ENCODE data around the gene KRR1. TPM values are rescaled to one million over a fixed set of nuclear protein-coding genes. Genes with fewer than 3 reads are reported as not detected.
A peak's percentile ranks its signal among the peaks of the same experiment; 100 is the strongest.
"Not testable (repeated sequence)": the region's sequence is repeated elsewhere in the genome, so short reads cannot be mapped to it uniquely, and the experiment has no call there.

The KRR1 gene
- total RNA-seq, 2 donors from 2014 or later, result 60.7 to 75.2 TPM

- Mint-ChIP-seq H3K36me3 (ENCODE audit: low read depth) (no peaks in the 10 kb centered on the region), H3K4me3 (no peak overlapping the region), H3K27ac (peak overlapping the region; percentile 40), H3K9me3 (no peaks in the 10 kb centered on the region), H3K27me3 (ENCODE audit: insufficient read depth) (no peaks in the 10 kb centered on the region), H3K4me1 (peaks cover 28% of the 10 kb centered on the region)
- Histone ChIP-seq H3K4me1 (ENCODE audit: control insufficient read depth, insufficient read depth, low read length) (peaks cover 13% of the 10 kb centered on the region), H3K4me3 (ENCODE audit: low read length) (no peak overlapping the region), H3K27me3 (ENCODE audit: control insufficient read depth, insufficient read depth, low read length, poor library complexity, severe bottlenecking) (no peaks in the 10 kb centered on the region), H3K27ac (ENCODE audit: low read depth, low read length) (no peak overlapping the region), H3K9ac (ENCODE audit: extremely low read depth, low read length, poor library complexity, severe bottlenecking) (no peak overlapping the region), H3K9me3 (ENCODE audit: control insufficient read depth, low read length) (no peaks in the 10 kb centered on the region), H3K36me3 (ENCODE audit: control insufficient read depth, insufficient read depth, low read length) (no peaks in the 10 kb centered on the region)
- peak; percentile 64 for DNase-seq
- 77 to 90% methylated on average over 3 to 4 of the region's 4 CpGs for WGBS, 2 experiments (ENCODE audit: insufficient coverage in 1 of 2, insufficient read length in 1 of 2)
- no peak for TF ChIP-seq CTCF (conservative IDR thresholded peaks at IDR 0.05)
These were observed 24.1 kb downstream of the KRR1 start for GRCh38 chr12:75487308-75487707.

- 26 to 80% methylated on average over 1 to 2 of the region's 2 CpGs for WGBS, 2 experiments (ENCODE audit: insufficient coverage in 1 of 2, insufficient read length in 1 of 2)
- H3K27me3 Mint-ChIP-seq (ENCODE audit: insufficient read depth); H3K9me3 ChIP-seq (ENCODE audit: control insufficient read depth, low read length); H3K27ac ChIP-seq (ENCODE audit: low read depth, low read length); H3K9me3 Mint-ChIP-seq; H3K9ac ChIP-seq (ENCODE audit: extremely low read depth, low read length, poor library complexity, severe bottlenecking); H3K36me3 ChIP-seq (ENCODE audit: control insufficient read depth, insufficient read depth, low read length); H3K36me3 Mint-ChIP-seq (ENCODE audit: low read depth); H3K27me3 ChIP-seq (ENCODE audit: control insufficient read depth, insufficient read depth, low read length, poor library complexity, severe bottlenecking); H3K4me3 Mint-ChIP-seq: not testable (repeated sequence)
- peak; percentile 71 for DNase-seq
- peaks cover 13% of the 10 kb centered on the region for H3K4me1 ChIP-seq (ENCODE audit: control insufficient read depth, insufficient read depth, low read length)
- Mint-ChIP-seq H3K27ac (peak overlapping the region; percentile 69), H3K4me1 (peaks cover 38% of the 10 kb centered on the region)
- H3K4me3 ChIP-seq (ENCODE audit: low read length), result peak overlapping the region; percentile 46
These were observed 27.0 kb downstream of the KRR1 start for GRCh38 chr12:75484450-75484849.

- H3K27ac ChIP-seq (ENCODE audit: low read depth, low read length), result no peak overlapping the region
- no peaks in the 10 kb centered on the region for H3K9me3 ChIP-seq (ENCODE audit: control insufficient read depth, low read length)
- no peak for TF ChIP-seq CTCF (conservative IDR thresholded peaks at IDR 0.05)
- peak overlapping the region; percentile 12 for H3K27ac Mint-ChIP-seq
- H3K9me3 Mint-ChIP-seq, result no peaks in the 10 kb centered on the region
- peak; percentile 50 for DNase-seq
- H3K4me3 Mint-ChIP-seq, result no peak overlapping the region
- peaks cover 13% of the 10 kb centered on the region for H3K4me1 ChIP-seq (ENCODE audit: control insufficient read depth, insufficient read depth, low read length)
- H3K27me3 ChIP-seq (ENCODE audit: control insufficient read depth, insufficient read depth, low read length, poor library complexity, severe bottlenecking), result no peaks in the 10 kb centered on the region
- H3K27me3 Mint-ChIP-seq (ENCODE audit: insufficient read depth), result no peaks in the 10 kb centered on the region
- peaks cover 38% of the 10 kb centered on the region for H3K4me1 Mint-ChIP-seq
- H3K36me3 ChIP-seq (ENCODE audit: control insufficient read depth, insufficient read depth, low read length), result no peaks in the 10 kb centered on the region
- no peak overlapping the region for H3K4me3 ChIP-seq (ENCODE audit: low read length)
- no peak overlapping the region for H3K9ac ChIP-seq (ENCODE audit: extremely low read depth, low read length, poor library complexity, severe bottlenecking)
- WGBS, 2 experiments (ENCODE audit: insufficient coverage in 1 of 2, insufficient read length in 1 of 2), result 82 to 100% methylated on average over 2 of the region's 2 CpGs
- H3K36me3 Mint-ChIP-seq (ENCODE audit: low read depth), result no peaks in the 10 kb centered on the region
These were observed 28.0 kb downstream of the KRR1 start for GRCh38 chr12:75483431-75483830.

GRCh38 chr12:75482646-75483045 is 28.8 kb downstream of the KRR1 start:
- H3K36me3 ChIP-seq (ENCODE audit: control insufficient read depth, insufficient read depth, low read length), result no peaks in the 10 kb centered on the region
- H3K9me3 ChIP-seq (ENCODE audit: control insufficient read depth, low read length), result no peaks in the 10 kb centered on the region
- no peak overlapping the region for H3K4me3 Mint-ChIP-seq
- no peak overlapping the region for H3K27ac Mint-ChIP-seq
- H3K4me1 Mint-ChIP-seq, result peaks cover 38% of the 10 kb centered on the region
- no peaks in the 10 kb centered on the region for H3K27me3 ChIP-seq (ENCODE audit: control insufficient read depth, insufficient read depth, low read length, poor library complexity, severe bottlenecking)
- H3K36me3 Mint-ChIP-seq (ENCODE audit: low read depth), result no peaks in the 10 kb centered on the region
- H3K4me3 ChIP-seq (ENCODE audit: low read length), result no peak overlapping the region
- no peaks in the 10 kb centered on the region for H3K9me3 Mint-ChIP-seq
- peaks cover 13% of the 10 kb centered on the region for H3K4me1 ChIP-seq (ENCODE audit: control insufficient read depth, insufficient read depth, low read length)
- TF ChIP-seq CTCF (conservative IDR thresholded peaks at IDR 0.05), result no peak
- no peaks in the 10 kb centered on the region for H3K27me3 Mint-ChIP-seq (ENCODE audit: insufficient read depth)
- no peak for DNase-seq
- 79 to 90% methylated on average over 4 of the region's 4 CpGs for WGBS, 2 experiments (ENCODE audit: insufficient coverage in 1 of 2, insufficient read length in 1 of 2)
- H3K27ac ChIP-seq (ENCODE audit: low read depth, low read length), result no peak overlapping the region
- no peak overlapping the region for H3K9ac ChIP-seq (ENCODE audit: extremely low read depth, low read length, poor library complexity, severe bottlenecking)

Measured in endodermal cell (in vitro differentiated cells).